Mesothelial cell of epicardium (in vitro differentiated cells): Measurements from ENCODE around the gene HOMER3. TPM values are rescaled to one million over a fixed set of nuclear protein-coding genes. Genes with fewer than 3 reads are reported as not detected.

Experiments
- DNase-seq, 2 experiments: peaks; one replicate each; pipeline ENCODE4 v3.0.0; 2021; ENCODE audit warnings: low spot score in 2 of 2; ENCODE audit not compliant: unreplicated experiment in 2 of 2
- H3K27ac Mint-ChIP-seq: 2 replicates; pipeline ENCODE4 v1.8.0; 2021; ENCODE audit warnings: mixed read lengths
- H3K27me3 Mint-ChIP-seq: 2 replicates; pipeline ENCODE4 v1.8.0; 2021; ENCODE audit warnings: low read depth, mixed read lengths
- H3K36me3 Mint-ChIP-seq: 2 replicates; pipeline ENCODE4 v1.8.0; 2021; ENCODE audit warnings: mixed read lengths
- H3K4me1 Mint-ChIP-seq: 2 replicates; pipeline ENCODE4 v1.8.0; 2021; ENCODE audit warnings: mixed read lengths
- H3K4me3 Mint-ChIP-seq: 2 replicates; pipeline ENCODE4 v1.8.0; 2021; ENCODE audit warnings: mild to moderate bottlenecking, moderate library complexity, mixed read lengths
- H3K9me3 Mint-ChIP-seq: 2 replicates; pipeline ENCODE4 v1.8.0; 2021; ENCODE audit warnings: mixed read lengths
- total RNA-seq: library from RNA; stranded (reverse); gene quantifications from 3 replicates; pipeline ENCODE4 v1.2.1, GENCODE V29; 2021
- TF ChIP-seq, protein P1 (sequence below): fragments of 200-600 bp; sonication (generic); IDR thresholded peaks from one replicate; pipeline ENCODE4 v1.5.0; 2021; ENCODE audit warnings: antibody characterized with exemption; ENCODE audit not compliant: unreplicated experiment

HOMER3 gene
- total RNA-seq, 1 donor from 2014 or later: 53.7 TPM

DNA sequence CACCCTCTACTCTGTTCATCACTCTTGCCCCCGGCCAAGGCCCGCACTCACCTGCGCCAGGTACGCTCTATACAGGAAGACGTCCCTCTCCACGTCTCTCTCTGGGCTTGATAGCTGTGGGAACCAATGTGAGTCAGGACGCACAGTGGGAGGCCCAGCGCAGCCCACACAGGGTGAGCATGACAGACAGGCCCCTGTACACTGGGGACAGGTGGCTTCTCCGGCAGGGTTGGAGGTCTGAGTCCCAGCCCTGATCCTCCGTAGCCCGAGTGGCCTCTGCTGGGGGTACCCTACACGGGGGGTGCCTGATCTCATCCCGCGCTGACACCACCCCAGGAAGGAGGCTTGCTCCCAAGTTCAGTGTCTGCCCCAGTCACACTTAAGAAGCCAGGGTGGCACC lies 28.1 kb downstream of the HOMER3 start:
- H3K36me3 Mint-ChIP-seq: peaks cover 21% of the 10 kb centered on the region
- no peak for DNase-seq
- no peak overlapping the region for H3K4me3 Mint-ChIP-seq
- no peaks in the 10 kb centered on the region for H3K27me3 Mint-ChIP-seq
- peaks cover 9% of the 10 kb centered on the region for H3K4me1 Mint-ChIP-seq
- H3K9me3 Mint-ChIP-seq: no peaks in the 10 kb centered on the region
- TF ChIP-seq, protein P1, sequence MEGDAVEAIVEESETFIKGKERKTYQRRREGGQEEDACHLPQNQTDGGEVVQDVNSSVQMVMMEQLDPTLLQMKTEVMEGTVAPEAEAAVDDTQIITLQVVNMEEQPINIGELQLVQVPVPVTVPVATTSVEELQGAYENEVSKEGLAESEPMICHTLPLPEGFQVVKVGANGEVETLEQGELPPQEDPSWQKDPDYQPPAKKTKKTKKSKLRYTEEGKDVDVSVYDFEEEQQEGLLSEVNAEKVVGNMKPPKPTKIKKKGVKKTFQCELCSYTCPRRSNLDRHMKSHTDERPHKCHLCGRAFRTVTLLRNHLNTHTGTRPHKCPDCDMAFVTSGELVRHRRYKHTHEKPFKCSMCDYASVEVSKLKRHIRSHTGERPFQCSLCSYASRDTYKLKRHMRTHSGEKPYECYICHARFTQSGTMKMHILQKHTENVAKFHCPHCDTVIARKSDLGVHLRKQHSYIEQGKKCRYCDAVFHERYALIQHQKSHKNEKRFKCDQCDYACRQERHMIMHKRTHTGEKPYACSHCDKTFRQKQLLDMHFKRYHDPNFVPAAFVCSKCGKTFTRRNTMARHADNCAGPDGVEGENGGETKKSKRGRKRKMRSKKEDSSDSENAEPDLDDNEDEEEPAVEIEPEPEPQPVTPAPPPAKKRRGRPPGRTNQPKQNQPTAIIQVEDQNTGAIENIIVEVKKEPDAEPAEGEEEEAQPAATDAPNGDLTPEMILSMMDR: no peak
- no peak overlapping the region for H3K27ac Mint-ChIP-seq

GRCh38 chr19:18910801-18911436 lies 30.1 kb downstream of the HOMER3 start:
- Mint-ChIP-seq H3K4me3 (no peak overlapping the region), H3K9me3 (no peaks in the 10 kb centered on the region), H3K27me3 (no peaks in the 10 kb centered on the region), H3K27ac (no peak overlapping the region), H3K4me1 (no peaks in the 10 kb centered on the region), H3K36me3 (peaks cover 18% of the 10 kb centered on the region)
- TF ChIP-seq, protein P1: no peak
- no peak for DNase-seq

DNA sequence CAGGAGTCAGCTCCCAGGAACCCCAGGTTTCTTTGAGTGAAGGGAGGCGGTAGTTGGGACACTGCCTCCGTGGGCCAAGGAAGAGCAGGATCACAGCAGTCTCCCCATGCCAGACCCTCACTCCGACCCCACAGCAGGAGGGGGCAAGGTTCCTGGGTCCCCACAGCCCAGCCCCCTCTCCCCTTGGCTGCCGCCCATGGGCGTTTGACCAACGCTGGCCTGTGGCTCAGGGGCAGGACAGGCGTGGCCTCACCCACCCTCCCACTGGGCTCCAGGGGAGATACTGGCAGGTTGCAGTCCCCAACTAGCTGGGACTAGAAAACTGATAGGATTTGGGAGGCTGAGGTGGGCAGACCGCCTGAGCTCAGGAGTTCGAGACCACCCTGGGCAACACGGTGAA lies 31.0 kb downstream of the HOMER3 start:
- TF ChIP-seq, protein P1: no peak
- Mint-ChIP-seq H3K4me1 (no peaks in the 10 kb centered on the region), H3K27me3 (no peaks in the 10 kb centered on the region), H3K9me3 (no peaks in the 10 kb centered on the region), H3K27ac (no peak overlapping the region), H3K4me3 (no peak overlapping the region), H3K36me3 (peaks cover 17% of the 10 kb centered on the region)
- DNase-seq: no peak

DNA sequence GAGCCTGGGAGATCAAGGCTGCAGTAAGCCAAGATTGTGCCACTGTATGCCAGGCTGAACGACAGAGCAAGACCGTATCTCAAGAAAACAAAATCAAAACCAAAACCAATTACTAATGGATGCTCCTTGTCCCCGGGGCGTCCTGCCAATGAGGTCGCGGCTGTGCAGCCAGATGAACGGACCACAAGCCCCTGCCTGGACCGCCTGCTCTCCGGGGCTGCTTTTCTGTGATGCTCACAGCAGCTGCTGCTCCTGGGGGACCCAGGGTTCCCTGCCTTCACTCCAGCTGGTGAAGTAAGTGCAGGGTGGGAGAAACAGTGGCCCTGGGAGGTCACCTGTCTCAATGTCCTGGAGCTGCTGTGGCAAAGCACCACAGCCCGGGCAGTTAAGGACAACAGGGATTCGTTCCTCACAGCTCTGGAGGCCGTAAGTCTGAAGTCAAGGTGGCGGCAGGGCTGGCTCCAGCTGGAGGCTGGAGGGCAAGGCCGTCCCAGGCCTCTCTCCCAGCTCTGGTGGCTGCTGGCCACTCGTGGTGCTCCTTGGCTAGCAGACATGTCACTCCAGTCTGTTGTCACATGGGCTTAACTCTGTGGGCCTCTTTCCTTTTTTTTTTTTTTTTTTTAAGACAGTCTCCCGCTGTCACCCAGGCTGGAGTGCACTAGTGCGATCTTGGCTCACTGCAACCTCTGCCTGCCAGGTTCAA lies 31.9 kb downstream of the HOMER3 start:
- Mint-ChIP-seq H3K27me3 (no peaks in the 10 kb centered on the region), H3K27ac (no peak overlapping the region), H3K4me1 (no peaks in the 10 kb centered on the region), H3K36me3 (peaks cover 16% of the 10 kb centered on the region), H3K4me3 (no peak overlapping the region), H3K9me3 (no peaks in the 10 kb centered on the region)
- no peak for DNase-seq
- TF ChIP-seq, protein P1: no peak

GRCh38 chr19:18906605-18907519 lies 34.2 kb downstream of the HOMER3 start:
- H3K36me3 Mint-ChIP-seq: peaks cover 7% of the 10 kb centered on the region
- no peaks in the 10 kb centered on the region for H3K9me3 Mint-ChIP-seq
- no peaks in the 10 kb centered on the region for H3K4me1 Mint-ChIP-seq
- no peak overlapping the region for H3K27ac Mint-ChIP-seq
- no peak for DNase-seq
- H3K4me3 Mint-ChIP-seq: no peak overlapping the region
- no peaks in the 10 kb centered on the region for H3K27me3 Mint-ChIP-seq
- TF ChIP-seq, protein P1: no peak
